Neural progenitor cell (in vitro differentiated cells): ENCODE data around the gene NOS1AP. TPM values are rescaled to one million over a fixed set of nuclear protein-coding genes. Genes with fewer than 3 reads are reported as not detected.

Source experiments
- DNase-seq: peaks from one replicate; pipeline ENCODE4 v3.0.0-alpha.2; 2016; ENCODE audit warnings: low spot score
- H2AFZ ChIP-seq: fragments of 200-600 bp; sonication (generic); replicated peaks from 2 replicates; pipeline ENCODE4 v1.6.1; 2016; ENCODE audit warnings: antibody characterized with exemption
- H3F3A ChIP-seq: fragments of 200-600 bp; sonication (generic); 2 replicates; pipeline ENCODE4 v1.6.1; 2016; ENCODE audit warnings: antibody characterized with exemption, low read depth
- H3K27ac ChIP-seq: fragments of 200-600 bp; sonication (generic); 2 replicates; pipeline ENCODE4 v1.5.1; 2016; ENCODE audit warnings: mild to moderate bottlenecking
- H3K27me3 ChIP-seq: fragments of 200-600 bp; sonication (generic); 2 replicates; pipeline ENCODE4 v1.6.1; 2016; ENCODE audit warnings: mild to moderate bottlenecking, moderate library complexity
- H3K36me3 ChIP-seq: fragments of 200-600 bp; sonication (generic); 2 replicates; pipeline ENCODE4 v1.5.1; 2016
- H3K4me1 ChIP-seq: fragments of 200-600 bp; sonication (generic); 2 replicates; pipeline ENCODE4 v1.6.1; 2016; ENCODE audit warnings: mixed run types
- H3K4me2 ChIP-seq: fragments of 200-600 bp; sonication (generic); 2 replicates; pipeline ENCODE4 v1.6.1; 2016
- H3K4me3 ChIP-seq: fragments of 200-600 bp; sonication (generic); 2 replicates; pipeline ENCODE4 v1.5.1; 2016
- H3K79me2 ChIP-seq: fragments of 200-600 bp; sonication (generic); 2 replicates; pipeline ENCODE4 v1.6.1; 2016; ENCODE audit warnings: low read depth
- H3K9ac ChIP-seq: fragments of 200-600 bp; sonication (generic); 2 replicates; pipeline ENCODE4 v1.6.1; 2016
- H3K9me3 ChIP-seq: fragments of 200-600 bp; sonication (generic); 2 replicates; pipeline ENCODE4 v1.5.1; 2016; ENCODE audit warnings: low read depth
- H4K20me1 ChIP-seq: fragments of 200-600 bp; sonication (generic); 2 replicates; pipeline ENCODE4 v1.6.1; 2016; ENCODE audit warnings: low read depth
- H3K27ac Mint-ChIP-seq: 3 replicates; pipeline ENCODE4 v1.8.0; 2021; ENCODE audit warnings: mixed read lengths
- H3K27me3 Mint-ChIP-seq: 2 replicates; pipeline ENCODE4 v1.8.0; 2022; ENCODE audit warnings: low read depth, mild to moderate bottlenecking, inconsistent platforms, moderate library complexity, mixed read lengths; ENCODE audit not compliant: insufficient read depth
- H3K36me3 Mint-ChIP-seq: 3 replicates; pipeline ENCODE4 v1.8.0; 2021; ENCODE audit warnings: mixed read lengths
- H3K4me1 Mint-ChIP-seq: 3 replicates; pipeline ENCODE4 v1.8.0; 2021; ENCODE audit warnings: mixed read lengths
- H3K4me3 Mint-ChIP-seq: 3 replicates; pipeline ENCODE4 v1.8.0; 2021; ENCODE audit warnings: mild to moderate bottlenecking, moderate library complexity, mixed read lengths
- H3K9me3 Mint-ChIP-seq: 3 replicates; pipeline ENCODE4 v1.8.0; 2020; ENCODE audit warnings: mixed read lengths
- EZH2 ChIP-seq: fragments of 200-600 bp; sonication (generic); IDR thresholded peaks from 2 replicates; pipeline ENCODE4 v1.6.1; 2017; ENCODE audit warnings: antibody characterized with exemption, mild to moderate bottlenecking, moderate library complexity
- EZH2phosphoT487 ChIP-seq: fragments of 200-600 bp; sonication (generic); IDR thresholded peaks from 2 replicates; pipeline ENCODE4 v1.6.1; 2017; ENCODE audit warnings: antibody characterized with exemption
- total RNA-seq: library from RNA; depleted of rRNA; stranded (reverse); fragments of >200 nt; gene quantifications from 2 replicates; pipeline ENCODE4 v1.2.3, GENCODE V29; 2015; ENCODE audit warnings: low replicate concordance
- TF ChIP-seq, protein P1 (sequence below): fragments of 200-600 bp; sonication (generic); IDR thresholded peaks from 2 replicates; pipeline ENCODE4 v1.5.1; 2017; ENCODE audit warnings: antibody characterized with exemption, mild to moderate bottlenecking

NOS1AP gene
- total RNA-seq, 1 donor from 2014 or later: 2.4 TPM

DNA sequence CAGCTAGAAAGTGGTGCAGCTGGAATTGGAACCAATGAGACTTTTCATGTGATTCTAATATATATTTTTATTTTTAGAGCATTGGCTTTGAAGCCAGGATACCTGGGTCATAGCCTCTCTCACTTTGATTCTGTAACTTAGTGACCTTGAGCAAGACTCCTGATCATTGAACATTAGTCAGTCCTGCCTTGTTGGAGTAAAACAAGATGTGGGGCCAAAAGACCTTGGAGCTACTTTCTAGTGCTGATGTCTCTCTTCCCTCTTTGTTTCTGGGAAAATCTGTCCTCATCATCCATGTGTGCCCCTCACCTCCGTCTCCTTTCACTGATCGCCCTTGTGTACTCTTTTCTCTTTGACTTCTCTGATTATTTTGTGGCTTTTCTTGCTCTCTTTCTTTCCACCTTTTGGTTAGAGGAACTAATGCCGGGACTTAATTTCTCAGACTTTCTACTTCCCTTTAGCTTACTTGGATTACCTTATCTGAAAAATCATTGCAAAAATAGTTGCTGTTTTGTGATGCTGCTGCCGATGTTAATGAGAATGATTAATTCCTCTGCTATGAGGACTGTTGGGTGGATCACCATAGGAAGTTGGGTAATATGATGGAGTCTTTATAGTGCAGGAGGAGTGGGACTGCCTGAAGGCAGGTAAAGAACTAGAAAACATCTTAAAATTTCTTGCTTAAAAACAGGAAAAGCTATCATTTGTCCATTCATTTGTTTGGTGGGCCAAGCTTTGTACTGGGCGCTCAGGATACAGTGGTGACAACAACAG is 72.0 kb downstream of the NOS1AP start:
- Histone ChIP-seq H3K4me2 (no peak overlapping the region), H3K79me2 (peaks cover 60% of the 10 kb centered on the region), H3K4me1 (peaks cover 57% of the 10 kb centered on the region), H3K9ac (no peak overlapping the region), H3K4me3 (no peak overlapping the region), H3K9me3 (no peaks in the 10 kb centered on the region), H3K27me3 (no peaks in the 10 kb centered on the region), H2AFZ (no peak overlapping the region), H4K20me1 (no peaks in the 10 kb centered on the region), H3K36me3 (no peaks in the 10 kb centered on the region), H3F3A (peaks cover 37% of the 10 kb centered on the region), H3K27ac (no peak overlapping the region)
- H3K27ac Mint-ChIP-seq: no peak overlapping the region
- H3K4me3 Mint-ChIP-seq: no peak overlapping the region
- TF ChIP-seq, protein P1, sequence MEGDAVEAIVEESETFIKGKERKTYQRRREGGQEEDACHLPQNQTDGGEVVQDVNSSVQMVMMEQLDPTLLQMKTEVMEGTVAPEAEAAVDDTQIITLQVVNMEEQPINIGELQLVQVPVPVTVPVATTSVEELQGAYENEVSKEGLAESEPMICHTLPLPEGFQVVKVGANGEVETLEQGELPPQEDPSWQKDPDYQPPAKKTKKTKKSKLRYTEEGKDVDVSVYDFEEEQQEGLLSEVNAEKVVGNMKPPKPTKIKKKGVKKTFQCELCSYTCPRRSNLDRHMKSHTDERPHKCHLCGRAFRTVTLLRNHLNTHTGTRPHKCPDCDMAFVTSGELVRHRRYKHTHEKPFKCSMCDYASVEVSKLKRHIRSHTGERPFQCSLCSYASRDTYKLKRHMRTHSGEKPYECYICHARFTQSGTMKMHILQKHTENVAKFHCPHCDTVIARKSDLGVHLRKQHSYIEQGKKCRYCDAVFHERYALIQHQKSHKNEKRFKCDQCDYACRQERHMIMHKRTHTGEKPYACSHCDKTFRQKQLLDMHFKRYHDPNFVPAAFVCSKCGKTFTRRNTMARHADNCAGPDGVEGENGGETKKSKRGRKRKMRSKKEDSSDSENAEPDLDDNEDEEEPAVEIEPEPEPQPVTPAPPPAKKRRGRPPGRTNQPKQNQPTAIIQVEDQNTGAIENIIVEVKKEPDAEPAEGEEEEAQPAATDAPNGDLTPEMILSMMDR: no peak
- TF ChIP-seq EZH2 (no peak), EZH2phosphoT487 (no peak)
- DNase-seq: no peak
- peaks cover 8% of the 10 kb centered on the region for H3K9me3 Mint-ChIP-seq
- peaks cover 18% of the 10 kb centered on the region for H3K36me3 Mint-ChIP-seq
- H3K27me3 Mint-ChIP-seq: peaks cover 2% of the 10 kb centered on the region
- H3K4me1 Mint-ChIP-seq: peaks cover 20% of the 10 kb centered on the region

DNA sequence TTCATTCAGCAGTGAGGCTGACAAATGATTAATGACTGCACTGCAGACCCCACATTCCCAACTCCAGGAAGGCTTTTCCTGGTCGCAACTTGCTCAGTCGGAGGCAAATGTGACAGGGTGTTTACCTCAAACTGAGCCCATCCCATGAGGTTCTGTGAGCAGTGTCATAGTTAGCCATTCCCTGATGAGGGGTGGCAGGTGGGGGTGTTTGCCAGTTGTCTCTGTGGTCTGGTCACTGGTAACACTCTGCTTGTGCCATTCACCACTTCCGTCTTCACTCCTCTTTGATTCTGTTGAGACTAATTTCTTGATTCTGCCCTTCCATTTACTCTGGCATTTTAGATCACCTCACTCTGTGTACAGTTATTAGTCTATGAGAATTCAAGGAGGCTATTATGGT is 73.5 kb downstream of the NOS1AP start:
- H2AFZ ChIP-seq: no peak overlapping the region
- H3K9me3 ChIP-seq: no peaks in the 10 kb centered on the region
- Mint-ChIP-seq H3K9me3 (peaks cover 8% of the 10 kb centered on the region), H3K27ac (no peak overlapping the region), H3K27me3 (peaks cover 2% of the 10 kb centered on the region), H3K4me1 (peaks cover 14% of the 10 kb centered on the region), H3K4me3 (no peak overlapping the region), H3K36me3 (peaks cover 18% of the 10 kb centered on the region)
- no peaks in the 10 kb centered on the region for H3K27me3 ChIP-seq
- peaks cover 59% of the 10 kb centered on the region for H3K79me2 ChIP-seq
- no peaks in the 10 kb centered on the region for H3K36me3 ChIP-seq
- H3K4me1 ChIP-seq: peaks cover 67% of the 10 kb centered on the region
- H3K4me3 ChIP-seq: no peak overlapping the region
- H4K20me1 ChIP-seq: no peaks in the 10 kb centered on the region
- TF ChIP-seq EZH2: no peak
- TF ChIP-seq EZH2phosphoT487: no peak
- TF ChIP-seq, protein P1: no peak
- H3F3A ChIP-seq: peaks cover 52% of the 10 kb centered on the region
- H3K27ac ChIP-seq: no peak overlapping the region
- H3K4me2 ChIP-seq: peak overlapping the region; percentile 19
- no peak for DNase-seq
- H3K9ac ChIP-seq: no peak overlapping the region

DNA sequence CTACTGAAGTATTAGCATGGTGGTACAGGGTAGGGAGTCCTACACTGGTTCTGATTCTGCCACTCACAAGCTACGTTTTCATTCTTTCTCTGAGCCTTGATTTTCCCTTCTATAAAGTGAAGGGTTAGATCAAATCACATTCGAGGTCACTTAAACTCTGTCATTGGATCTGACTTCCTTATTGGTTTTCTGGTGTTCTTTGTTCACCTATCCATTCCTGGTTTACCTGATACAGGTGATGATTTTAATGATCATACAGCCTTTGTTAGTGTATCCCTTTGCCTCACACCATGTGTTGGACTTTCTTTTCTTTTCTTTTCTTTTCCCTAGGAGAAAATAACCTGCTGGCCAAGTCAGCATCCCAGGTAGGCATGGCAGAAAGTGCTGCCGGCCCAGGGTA is 74.8 kb downstream of the NOS1AP start:
- Mint-ChIP-seq H3K27me3 (peaks cover 2% of the 10 kb centered on the region), H3K4me3 (no peak overlapping the region), H3K4me1 (peaks cover 21% of the 10 kb centered on the region), H3K27ac (no peak overlapping the region), H3K36me3 (peaks cover 16% of the 10 kb centered on the region), H3K9me3 (peaks cover 9% of the 10 kb centered on the region)
- DNase-seq: no peak
- H3K79me2 ChIP-seq: peaks cover 60% of the 10 kb centered on the region
- peaks cover 57% of the 10 kb centered on the region for H3F3A ChIP-seq
- no peak overlapping the region for H2AFZ ChIP-seq
- H3K27ac ChIP-seq: peak overlapping the region; percentile 83
- TF ChIP-seq, protein P1: no peak
- TF ChIP-seq EZH2: no peak
- no peak for TF ChIP-seq EZH2phosphoT487
- no peaks in the 10 kb centered on the region for H3K27me3 ChIP-seq
- peak overlapping the region; percentile 75 for H3K4me2 ChIP-seq
- no peak overlapping the region for H3K9ac ChIP-seq
- H3K4me3 ChIP-seq: peak overlapping the region; percentile 11
- H3K9me3 ChIP-seq: no peaks in the 10 kb centered on the region
- no peaks in the 10 kb centered on the region for H3K36me3 ChIP-seq
- H4K20me1 ChIP-seq: no peaks in the 10 kb centered on the region
- H3K4me1 ChIP-seq: peaks cover 70% of the 10 kb centered on the region
